Naive thymus-derived CD4-positive, alpha-beta T cell (primary cell): ENCODE results near the gene EPB41L5. TPM values are rescaled to one million over a fixed set of nuclear protein-coding genes. Genes with fewer than 3 reads are reported as not detected.

Experiments
- ATAC-seq: fragments of 150-1000 bp; cut with Tn5 transposase; 2 replicates; pipeline ENCODE4 v1.10.0; 2021; ENCODE audit warnings: mild to moderate bottlenecking, moderate library complexity
- CTCF ChIA-PET: fragments of 350-600 bp; sonication (Branson Sonifier 250); formaldehyde crosslinking; loops from one replicate; lab custom pipeline; 2021; ENCODE audit warnings: antibody characterized with exemption; lab: Charles Lee
- POLR2A ChIA-PET: fragments of 350-600 bp; sonication (Branson Sonifier 250); formaldehyde crosslinking; loops from one replicate; lab custom pipeline; 2021; ENCODE audit warnings: antibody characterized with exemption, inconsistent platforms; lab: Charles Lee
- DNase-seq, 9 donors: peaks; one replicate each; pipeline versions ENCODE4 v3.0.0 to v3.0.0-alpha.2; 2020 to 2022; ENCODE audit warnings: mixed read lengths in 1 of 9
- H3K27ac ChIP-seq: one replicate; pipeline ENCODE4 v1.7.0; 2013; ENCODE audit warnings: mild to moderate bottlenecking, low read depth, low read length, moderate library complexity
- H3K27me3 ChIP-seq, 2 donors: one replicate each; pipeline ENCODE4 v1.7.0; 2013; ENCODE audit warnings: low read length in 2 of 2, mild to moderate bottlenecking in 2 of 2, moderate library complexity in 2 of 2; ENCODE audit not compliant: control insufficient read depth in 2 of 2, insufficient read depth in 2 of 2
- H3K36me3 ChIP-seq, 3 experiments: 1 replicate in 2 of 3; 2 replicates in 1 of 3; pipeline ENCODE4 v1.7.0; 2013; ENCODE audit warnings: low read length in 3 of 3, mild to moderate bottlenecking in 3 of 3, moderate library complexity in 1 of 3; ENCODE audit not compliant: insufficient read depth in 3 of 3, control insufficient read depth in 2 of 3
- H3K4me1 ChIP-seq, 2 donors: one replicate each; pipeline ENCODE4 v1.7.0; 2013; ENCODE audit warnings: low read length in 2 of 2, mild to moderate bottlenecking in 2 of 2, moderate library complexity in 1 of 2; ENCODE audit not compliant: control insufficient read depth in 2 of 2, insufficient read depth in 2 of 2
- H3K4me3 ChIP-seq: 2 replicates; pipeline ENCODE4 v1.7.0; 2013; ENCODE audit warnings: mild to moderate bottlenecking, low read length
- H3K9me3 ChIP-seq, 3 experiments: 1 replicate in 2 of 3; 2 replicates in 1 of 3; pipeline ENCODE4 v1.7.0; 2013; ENCODE audit warnings: low read length in 3 of 3; ENCODE audit not compliant: control insufficient read depth in 2 of 3
- H3K27ac Mint-ChIP-seq, 9 donors: one replicate each; pipeline ENCODE4 v1.8.0; 2020 to 2022; ENCODE audit warnings: mixed read lengths in 9 of 9, mild to moderate bottlenecking in 8 of 9, moderate library complexity in 5 of 9, inconsistent platforms in 2 of 9
- H3K27me3 Mint-ChIP-seq, 5 donors: one replicate each; pipeline ENCODE4 v1.8.0; 2021 to 2022; ENCODE audit warnings: mixed read lengths in 5 of 5, mild to moderate bottlenecking in 1 of 5
- H3K36me3 Mint-ChIP-seq, 5 donors: one replicate each; pipeline ENCODE4 v1.8.0; 2020 to 2022; ENCODE audit warnings: mixed read lengths in 5 of 5, mild to moderate bottlenecking in 3 of 5, inconsistent platforms in 1 of 5
- H3K4me1 Mint-ChIP-seq, 7 donors: one replicate each; pipeline ENCODE4 v1.8.0; 2020 to 2022; ENCODE audit warnings: mixed read lengths in 7 of 7, mild to moderate bottlenecking in 3 of 7, inconsistent platforms in 1 of 7
- H3K4me3 Mint-ChIP-seq, 10 donors: one replicate each; pipeline ENCODE4 v1.8.0; 2020 to 2022; ENCODE audit warnings: mild to moderate bottlenecking in 10 of 10, mixed read lengths in 10 of 10, moderate library complexity in 6 of 10, inconsistent platforms in 2 of 10
- H3K9me3 Mint-ChIP-seq, 11 donors: one replicate each; pipeline ENCODE4 v1.8.0; 2020 to 2022; ENCODE audit warnings: mixed read lengths in 11 of 11, mild to moderate bottlenecking in 4 of 11, inconsistent platforms in 1 of 11, moderate library complexity in 1 of 11
- intact Hi-C, 2 donors: fragments of 100-400 bp; cut with micrococcal nuclease; formaldehyde crosslinking; loops; one replicate each; pipeline ENCODE4 v1.15.1; 2023
- polyA plus RNA-seq, 2 donors: library from polyadenylated mRNA; unstranded; fragments of 300-500 nt; fragmentation: Illumina TruSeq; gene quantifications; one replicate each; pipeline ENCODE4 v1.2.3, GENCODE V29; 2021
- total RNA-seq, 6 experiments: library from RNA in 5 of 6; stranded (reverse) in 5 of 6; gene quantifications; 1 replicate in 5 of 6; 2 replicates in 1 of 6; pipeline ENCODE4 v1.2.3 and lab custom pipeline; 2021 to 2026

EPB41L5 gene
- total and polyA plus RNA-seq, 7 experiments from 2014 or later = 2.2 to 9.3 (median 6.5) TPM

GRCh38 chr2:120226316-120226715 lies 213.4 kb downstream of the EPB41L5 start:
- peaks cover 0 to 8% (median 0%) of the 10 kb centered on the region in 3 experiments for H3K9me3 ChIP-seq
- peaks cover 0 to 14% (median 5%) of the 10 kb centered on the region in 11 donors for H3K9me3 Mint-ChIP-seq
- peak overlapping the region in 7 of 9 donors; percentile 60 to 87 (median 77) for H3K27ac Mint-ChIP-seq
- no peak overlapping the region for H3K27ac ChIP-seq
- H3K4me1 Mint-ChIP-seq = peaks cover 30 to 76% (median 72%) of the 10 kb centered on the region in 7 donors
- H3K4me1 ChIP-seq = peaks cover 33 to 35% of the 10 kb centered on the region in 2 donors
- H3K27me3 ChIP-seq = no peaks in the 10 kb centered on the region
- DNase-seq (no peak), ATAC-seq (no peak)
- intact Hi-C loops = no loop called here
- no peaks in the 10 kb centered on the region for H3K36me3 ChIP-seq
- H3K36me3 Mint-ChIP-seq = peaks cover 0 to 54% (median 11%) of the 10 kb centered on the region in 5 donors
- H3K4me3 ChIP-seq = no peak overlapping the region
- peak overlapping the region in 2 of 10 donors; percentile 47 to 93 for H3K4me3 Mint-ChIP-seq
- ChIA-PET CTCF (no interaction called here), POLR2A (interaction anchor here (1.0 to 2.0 kb wide), 2 partner anchors 50 to 87 kb away, joined by 3 to 8 read pairs; no protein-coding TSS in a partner anchor)
- no peaks in the 10 kb centered on the region for H3K27me3 Mint-ChIP-seq

GRCh38 chr2:120227111-120227991 lies 214.5 kb downstream of the EPB41L5 start:
- H3K4me3 Mint-ChIP-seq = peak overlapping the region in 2 of 10 donors; percentile 1 to 93
- peaks cover 0 to 4% (median 0%) of the 10 kb centered on the region in 3 experiments for H3K9me3 ChIP-seq
- H3K4me3 ChIP-seq = no peak overlapping the region
- peak overlapping the region; percentile 44 to 86 (median 79) for H3K27ac Mint-ChIP-seq
- peaks cover 0 to 3% (median under 1%) of the 10 kb centered on the region in 11 donors for H3K9me3 Mint-ChIP-seq
- DNase-seq (no peak), ATAC-seq (no peak)
- no peaks in the 10 kb centered on the region for H3K27me3 ChIP-seq
- no peaks in the 10 kb centered on the region for H3K36me3 ChIP-seq
- H3K4me1 ChIP-seq = peaks cover 26 to 32% of the 10 kb centered on the region in 2 donors
- intact Hi-C loops = no loop called here
- H3K4me1 Mint-ChIP-seq = peaks cover 20 to 76% (median 68%) of the 10 kb centered on the region in 7 donors
- no peak overlapping the region for H3K27ac ChIP-seq
- ChIA-PET CTCF (interaction anchor here (1.0 kb wide), 1 partner anchor 28 kb away, joined by 3 read pairs; no protein-coding TSS in a partner anchor), POLR2A (interaction anchor here (0.7 to 1.8 kb wide), 5 partner anchors 9 to 51 kb away, joined by 3 to 6 read pairs (median 5); partner anchors contain the start of gene RALB)
- peaks cover 0 to 48% (median under 1%) of the 10 kb centered on the region in 5 donors for H3K36me3 Mint-ChIP-seq
- no peaks in the 10 kb centered on the region for H3K27me3 Mint-ChIP-seq

DNA sequence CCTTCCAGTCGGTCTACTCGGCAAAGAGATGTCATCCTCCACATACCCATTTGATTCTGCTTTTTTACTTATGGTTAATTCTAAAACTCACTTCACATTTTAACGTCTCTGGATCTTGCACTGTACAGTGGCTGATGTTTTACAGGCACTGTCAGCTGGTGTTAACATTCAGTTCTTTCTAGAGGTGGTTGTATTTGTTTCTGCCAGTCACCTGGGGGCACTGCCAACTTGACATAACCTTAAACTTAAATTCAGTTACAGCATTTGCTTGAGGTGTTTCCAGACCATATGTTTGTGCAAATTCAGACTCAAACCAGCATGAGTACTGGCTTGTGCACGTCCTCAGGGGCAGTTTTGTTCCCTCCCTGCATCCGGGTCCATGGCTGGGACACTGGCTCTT lies 215.6 kb downstream of the EPB41L5 start:
- peak in 2 of 9 donors; percentile 23 to 47 for DNase-seq
- Mint-ChIP-seq H3K4me3 (peak overlapping the region in 3 of 10 donors; percentile 10 to 93 (median 55)), H3K36me3 (peaks cover 0 to 48% (median 0%) of the 10 kb centered on the region in 5 donors), H3K27ac (peak overlapping the region; percentile 26 to 86 (median 74)), H3K27me3 (no peaks in the 10 kb centered on the region), H3K9me3 (no peaks in the 10 kb centered on the region), H3K4me1 (peaks cover 26 to 84% (median 76%) of the 10 kb centered on the region in 7 donors)
- Histone ChIP-seq H3K36me3 (no peaks in the 10 kb centered on the region), H3K27ac (no peak overlapping the region), H3K4me3 (no peak overlapping the region), H3K4me1 (peaks cover 27 to 34% of the 10 kb centered on the region in 2 donors), H3K27me3 (no peaks in the 10 kb centered on the region), H3K9me3 (no peaks in the 10 kb centered on the region)
- ATAC-seq = no peak
- intact Hi-C loops = loop anchor here in 1 of 2 donors (1.0 kb wide), 1 partner anchor 85 kb away; no protein-coding TSS in a partner anchor
- ChIA-PET POLR2A (interaction anchor here (1.3 to 1.8 kb wide), 3 partner anchors 24 to 52 kb away, joined by 5 to 6 read pairs (median 5); partner anchors contain the start of gene RALB), CTCF (interaction anchor here (1.0 kb wide), 1 partner anchor 27 kb away, joined by 3 read pairs; no protein-coding TSS in a partner anchor)

Other genes with a start within 250 kb of the EPB41L5 start
- gene TMEM185B, start 210.3 kb downstream of the EPB41L5 start, total RNA-seq = 10 to 100 TPM; 14.9 to 36.8 (median 19.5) TPM
- 10 to 100 TPM; 17.9 to 19.6 TPM for gene TMEM185B, start 210.3 kb downstream of the EPB41L5 start, polyA plus RNA-seq
- 100 to 1,000 TPM in 1 of 5 experiments, 10 to 100 TPM in 3, 1 to 10 TPM in 1; 8.7 to 119 (median 11.6) TPM for gene RALB, start 239.8 kb downstream of the EPB41L5 start, total RNA-seq
- 10 to 100 TPM; 25.9 to 28.2 TPM for gene RALB, start 239.8 kb downstream of the EPB41L5 start, polyA plus RNA-seq